Erythroblast (primary cell): ENCODE results near the gene TBX18.

Source experiments
- GATA1 ChIP-seq: IDR thresholded peaks from 2 replicates; pipeline ENCODE4 v1.6.1; 2011; ENCODE audit warnings: low read depth, mild to moderate bottlenecking, control low read depth, low read length, moderate library complexity
- POLR2A ChIP-seq: IDR thresholded peaks from 2 replicates; pipeline ENCODE4 v1.6.1; 2011; ENCODE audit warnings: mild to moderate bottlenecking, low read length

- TF ChIP-seq POLR2A, result no peak
- no peak for TF ChIP-seq GATA1
Observed at GRCh38 chr6:84731901-84732300, 32.5 kb downstream of the TBX18 start.
